Measurements from ENCODE around the gene FAM210B. TPM values are rescaled to one million over a fixed set of nuclear protein-coding genes. Genes with fewer than 3 reads are reported as not detected.

Gene FAM210B
- total and polyA plus RNA-seq, 9 of the 15 experiments (the other 6 are each of a cell fraction or from before 2014, with no cell fraction given) = 12.1 to 87.3 (median 47.6) TPM

DNA sequence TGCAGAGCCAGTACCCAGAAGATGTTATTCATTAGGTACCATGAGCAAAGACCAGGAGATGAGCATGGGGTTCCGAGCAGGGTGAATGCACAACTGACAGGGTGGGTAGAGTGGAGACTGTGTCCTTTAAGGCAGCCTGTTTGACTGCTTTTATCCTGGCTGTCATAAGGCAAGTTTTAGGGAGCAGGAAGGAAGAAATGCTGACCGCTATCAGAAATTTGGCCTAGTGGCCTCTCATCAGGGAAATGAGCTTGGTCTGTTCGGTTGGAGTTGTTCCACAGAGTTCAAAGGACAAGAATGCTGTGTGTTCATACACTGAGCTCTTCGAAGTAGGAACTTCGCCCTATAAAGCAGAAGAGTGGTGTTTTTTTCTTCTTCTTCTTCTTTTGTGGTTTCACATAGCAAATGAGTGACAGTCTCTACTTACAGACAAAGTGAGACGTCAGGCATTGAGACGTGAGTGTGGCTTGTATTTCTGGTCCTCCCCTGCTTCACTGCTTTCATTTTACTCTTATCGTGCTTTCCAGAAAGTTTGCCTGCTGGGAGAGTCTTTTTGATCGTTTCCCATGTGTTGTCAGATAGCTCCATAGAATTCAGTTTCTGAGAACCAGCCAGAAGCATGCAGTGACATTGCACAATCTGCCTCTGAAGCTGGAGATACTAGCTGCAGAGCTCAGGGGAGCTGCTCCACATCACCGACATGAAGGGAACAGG, 53.1 kb downstream of the FAM210B start, which contains the start of gene CASS4 (continued):
- TF ChIP-seq, protein P1, sequence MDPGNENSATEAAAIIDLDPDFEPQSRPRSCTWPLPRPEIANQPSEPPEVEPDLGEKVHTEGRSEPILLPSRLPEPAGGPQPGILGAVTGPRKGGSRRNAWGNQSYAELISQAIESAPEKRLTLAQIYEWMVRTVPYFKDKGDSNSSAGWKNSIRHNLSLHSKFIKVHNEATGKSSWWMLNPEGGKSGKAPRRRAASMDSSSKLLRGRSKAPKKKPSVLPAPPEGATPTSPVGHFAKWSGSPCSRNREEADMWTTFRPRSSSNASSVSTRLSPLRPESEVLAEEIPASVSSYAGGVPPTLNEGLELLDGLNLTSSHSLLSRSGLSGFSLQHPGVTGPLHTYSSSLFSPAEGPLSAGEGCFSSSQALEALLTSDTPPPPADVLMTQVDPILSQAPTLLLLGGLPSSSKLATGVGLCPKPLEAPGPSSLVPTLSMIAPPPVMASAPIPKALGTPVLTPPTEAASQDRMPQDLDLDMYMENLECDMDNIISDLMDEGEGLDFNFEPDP (CRISPR knock-in tag; IDR thresholded peaks at IDR 0.05) = no peak
- TF ChIP-seq RBM39 (optimal IDR thresholded peaks at IDR 0.05; ENCODE audit: low read depth, low read length) (peak; percentile 52), TEAD1 (CRISPR knock-in tag; IDR thresholded peaks at IDR 0.05) (peak; percentile 61 to 89), RBM14 (IDR thresholded peaks at IDR 0.05; ENCODE audit: borderline replicate concordance, insufficient read depth, low read depth, low read length) (no peak), KAT2B (IDR thresholded peaks at IDR 0.05; ENCODE audit: low read depth, low read length) (no peak), DACH1 (IDR thresholded peaks at IDR 0.05; ENCODE audit: partially characterized antibody) (peak; percentile 91), FOXJ3 (CRISPR knock-in tag; IDR thresholded peaks at IDR 0.05) (no peak), SMARCB1 (IDR thresholded peaks at IDR 0.05; ENCODE audit: insufficient read length, low read depth) (no peak), CTBP1 (IDR thresholded peaks at IDR 0.05; ENCODE audit: borderline replicate concordance) (peak; percentile 96), NEUROD1 (IDR thresholded peaks at IDR 0.05; ENCODE audit: borderline replicate concordance, low read depth, low read length, partially characterized antibody) (peak; percentile 75), SMARCA4 (IDR thresholded peaks at IDR 0.05) (peak; percentile 98), NFRKB (IDR thresholded peaks at IDR 0.05; ENCODE audit: low read depth) (no peak), GABPB1 (CRISPR knock-in tag; IDR thresholded peaks at IDR 0.05) (peak; percentile 17; the same call in 1 of the 2 replicates), LARP7 (IDR thresholded peaks at IDR 0.05) (no peak)
- TF ChIP-seq, protein P2, sequence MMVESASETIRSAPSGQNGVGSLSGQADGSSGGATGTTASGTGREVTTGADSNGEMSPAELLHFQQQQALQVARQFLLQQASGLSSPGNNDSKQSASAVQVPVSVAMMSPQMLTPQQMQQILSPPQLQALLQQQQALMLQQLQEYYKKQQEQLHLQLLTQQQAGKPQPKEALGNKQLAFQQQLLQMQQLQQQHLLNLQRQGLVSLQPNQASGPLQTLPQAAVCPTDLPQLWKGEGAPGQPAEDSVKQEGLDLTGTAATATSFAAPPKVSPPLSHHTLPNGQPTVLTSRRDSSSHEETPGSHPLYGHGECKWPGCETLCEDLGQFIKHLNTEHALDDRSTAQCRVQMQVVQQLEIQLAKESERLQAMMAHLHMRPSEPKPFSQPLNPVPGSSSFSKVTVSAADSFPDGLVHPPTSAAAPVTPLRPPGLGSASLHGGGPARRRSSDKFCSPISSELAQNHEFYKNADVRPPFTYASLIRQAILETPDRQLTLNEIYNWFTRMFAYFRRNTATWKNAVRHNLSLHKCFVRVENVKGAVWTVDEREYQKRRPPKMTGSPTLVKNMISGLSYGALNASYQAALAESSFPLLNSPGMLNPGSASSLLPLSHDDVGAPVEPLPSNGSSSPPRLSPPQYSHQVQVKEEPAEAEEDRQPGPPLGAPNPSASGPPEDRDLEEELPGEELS (CRISPR knock-in tag; IDR thresholded peaks at IDR 0.05; ENCODE audit: borderline replicate concordance) = no peak
- TF ChIP-seq, protein P3, sequence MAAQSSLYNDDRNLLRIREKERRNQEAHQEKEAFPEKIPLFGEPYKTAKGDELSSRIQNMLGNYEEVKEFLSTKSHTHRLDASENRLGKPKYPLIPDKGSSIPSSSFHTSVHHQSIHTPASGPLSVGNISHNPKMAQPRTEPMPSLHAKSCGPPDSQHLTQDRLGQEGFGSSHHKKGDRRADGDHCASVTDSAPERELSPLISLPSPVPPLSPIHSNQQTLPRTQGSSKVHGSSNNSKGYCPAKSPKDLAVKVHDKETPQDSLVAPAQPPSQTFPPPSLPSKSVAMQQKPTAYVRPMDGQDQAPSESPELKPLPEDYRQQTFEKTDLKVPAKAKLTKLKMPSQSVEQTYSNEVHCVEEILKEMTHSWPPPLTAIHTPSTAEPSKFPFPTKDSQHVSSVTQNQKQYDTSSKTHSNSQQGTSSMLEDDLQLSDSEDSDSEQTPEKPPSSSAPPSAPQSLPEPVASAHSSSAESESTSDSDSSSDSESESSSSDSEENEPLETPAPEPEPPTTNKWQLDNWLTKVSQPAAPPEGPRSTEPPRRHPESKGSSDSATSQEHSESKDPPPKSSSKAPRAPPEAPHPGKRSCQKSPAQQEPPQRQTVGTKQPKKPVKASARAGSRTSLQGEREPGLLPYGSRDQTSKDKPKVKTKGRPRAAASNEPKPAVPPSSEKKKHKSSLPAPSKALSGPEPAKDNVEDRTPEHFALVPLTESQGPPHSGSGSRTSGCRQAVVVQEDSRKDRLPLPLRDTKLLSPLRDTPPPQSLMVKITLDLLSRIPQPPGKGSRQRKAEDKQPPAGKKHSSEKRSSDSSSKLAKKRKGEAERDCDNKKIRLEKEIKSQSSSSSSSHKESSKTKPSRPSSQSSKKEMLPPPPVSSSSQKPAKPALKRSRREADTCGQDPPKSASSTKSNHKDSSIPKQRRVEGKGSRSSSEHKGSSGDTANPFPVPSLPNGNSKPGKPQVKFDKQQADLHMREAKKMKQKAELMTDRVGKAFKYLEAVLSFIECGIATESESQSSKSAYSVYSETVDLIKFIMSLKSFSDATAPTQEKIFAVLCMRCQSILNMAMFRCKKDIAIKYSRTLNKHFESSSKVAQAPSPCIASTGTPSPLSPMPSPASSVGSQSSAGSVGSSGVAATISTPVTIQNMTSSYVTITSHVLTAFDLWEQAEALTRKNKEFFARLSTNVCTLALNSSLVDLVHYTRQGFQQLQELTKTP (IDR thresholded peaks at IDR 0.05; ENCODE audit: low read depth in 1 of 2, partially characterized antibody in 2 of 2) = peak in 1 of 2 experiments; percentile 94
